GM20000 (cell line): ENCODE data around the gene CDC42BPA.
"Not testable (repeated sequence)": the region's sequence is repeated elsewhere in the genome, so short reads cannot be mapped to it uniquely, and the experiment has no call there.

Experiments
- DNase-seq: peaks from one replicate; pipeline ENCODE4 v3.0.0; 2012; ENCODE audit warnings: low spot score
- CTCF ChIP-seq: IDR thresholded peaks from 2 replicates; pipeline ENCODE4 v1.5.1; 2012; ENCODE audit warnings: mild to moderate bottlenecking, control low read depth; ENCODE audit errors: extremely low read depth, missing control alignments

CDC42BPA gene

GRCh38 chr1:227152525-227152924, 165.8 kb downstream of the CDC42BPA start:
- TF ChIP-seq CTCF: no peak
- no peak for DNase-seq

- DNase-seq: no peak
- TF ChIP-seq CTCF: no peak
Measured at GRCh38 chr1:227140376-227140775, 177.9 kb downstream of the CDC42BPA start.

- TF ChIP-seq CTCF: no peak
- no peak for DNase-seq
Measured at GRCh38 chr1:227136210-227136820, 182.0 kb downstream of the CDC42BPA start.

GRCh38 chr1:227134686-227135314, 183.5 kb downstream of the CDC42BPA start:
- no peak for TF ChIP-seq CTCF
- DNase-seq: no peak

- DNase-seq: not testable (repeated sequence)
Measured at GRCh38 chr1:227132695-227133094, 185.6 kb downstream of the CDC42BPA start.

GRCh38 chr1:227131193-227131592, 187.1 kb downstream of the CDC42BPA start:
- TF ChIP-seq CTCF: no peak
- DNase-seq: peak; percentile 33

GRCh38 chr1:227127891-227128290, 190.4 kb downstream of the CDC42BPA start:
- DNase-seq: peak; percentile 27
- TF ChIP-seq CTCF: no peak
